Gastroesophageal sphincter (tissue), 3 donors: ENCODE measurements around the gene RNF152.

Experiments
- CTCF ChIP-seq, 4 experiments: fragments of 200-600 bp in 2 of 4; fragments of 450-650 bp in 2 of 4; sonication (generic) in 1 of 4; IDR thresholded peaks; one replicate each; pipeline ENCODE4 v1.5.1; 2017 to 2019; ENCODE audit warnings: antibody characterized with exemption in 4 of 4, mild to moderate bottlenecking in 2 of 4, moderate library complexity in 2 of 4
- POLR2A ChIP-seq, 2 donors: fragments of 450-650 bp; IDR thresholded peaks; one replicate each; pipeline ENCODE4 v1.6.1; 2017; ENCODE audit warnings: antibody characterized with exemption in 2 of 2, mild to moderate bottlenecking in 2 of 2, moderate library complexity in 1 of 2

GRCh38 chr18:61869636-61870035 is 23.2 kb downstream of the RNF152 start:
- TF ChIP-seq CTCF (IDR thresholded peaks at IDR 0.05) (no peak), POLR2A (IDR thresholded peaks at IDR 0.05) (no peak)
